Kidney epithelial cell (primary cell): ENCODE measurements around the gene TMEM217. TPM values are rescaled to one million over a fixed set of nuclear protein-coding genes. Genes with fewer than 3 reads are reported as not detected.

Experiments used
- DNase-seq: peaks from one replicate; pipeline ENCODE4 v3.0.0-alpha.2; 2010; ENCODE audit warnings: low read depth
- H3K27me3 ChIP-seq: 2 replicates; pipeline ENCODE4 v1.6.0; 2011; ENCODE audit warnings: low read length; ENCODE audit not compliant: control insufficient read depth, insufficient read depth
- H3K36me3 ChIP-seq: 2 replicates; pipeline ENCODE4 v1.5.1; 2011; ENCODE audit warnings: low read length; ENCODE audit not compliant: control insufficient read depth, insufficient read depth
- H3K4me3 ChIP-seq: 2 replicates; pipeline ENCODE4 v1.5.1; 2011; ENCODE audit warnings: low read depth, mild to moderate bottlenecking, control low read depth, low read length
- CTCF ChIP-seq: IDR thresholded peaks from 2 replicates; pipeline ENCODE4 v1.5.1; 2011; ENCODE audit warnings: mild to moderate bottlenecking, moderate library complexity, low read length, control low read depth, inconsistent platforms; ENCODE audit not compliant: insufficient read depth, poor library complexity, severe bottlenecking
- total RNA-seq: library from RNA; depleted of rRNA; stranded (reverse); fragments of >200 nt; gene quantifications from 2 replicates; pipeline ENCODE4 v1.2.3, GENCODE V29; 2015

The TMEM217 gene
- total RNA-seq, 1 donor from 2014 or later: 2.0 TPM

- no peak for TF ChIP-seq CTCF
- Histone ChIP-seq H3K4me3 (no peak overlapping the region), H3K36me3 (no peaks in the 10 kb centered on the region), H3K27me3 (no peaks in the 10 kb centered on the region)
- no peak for DNase-seq
Observed at GRCh38 chr6:37262446-37263026, 4.6 kb upstream of the TMEM217 start.

GRCh38 chr6:37261198-37261597 lies 3.3 kb upstream of the TMEM217 start:
- no peak for TF ChIP-seq CTCF
- H3K36me3 ChIP-seq: no peaks in the 10 kb centered on the region
- no peaks in the 10 kb centered on the region for H3K27me3 ChIP-seq
- H3K4me3 ChIP-seq: no peak overlapping the region
- DNase-seq: no peak

- no peaks in the 10 kb centered on the region for H3K27me3 ChIP-seq
- H3K4me3 ChIP-seq: no peak overlapping the region
- no peak for TF ChIP-seq CTCF
- DNase-seq: no peak
- no peaks in the 10 kb centered on the region for H3K36me3 ChIP-seq
Observed at GRCh38 chr6:37260444-37260843, 2.5 kb upstream of the TMEM217 start.

GRCh38 chr6:37260040-37260439 lies 2.1 kb upstream of the TMEM217 start:
- Histone ChIP-seq H3K27me3 (no peaks in the 10 kb centered on the region), H3K4me3 (no peak overlapping the region), H3K36me3 (no peaks in the 10 kb centered on the region)
- no peak for DNase-seq
- TF ChIP-seq CTCF: no peak

GRCh38 chr6:37259191-37259590 lies 1.2 kb upstream of the TMEM217 start:
- no peak for TF ChIP-seq CTCF
- Histone ChIP-seq H3K36me3 (no peaks in the 10 kb centered on the region), H3K27me3 (no peaks in the 10 kb centered on the region), H3K4me3 (no peak overlapping the region)
- no peak for DNase-seq

GRCh38 chr6:37258405-37259105 lies 611 bp upstream of the TMEM217 start:
- peak; percentile 8 for TF ChIP-seq CTCF
- Histone ChIP-seq H3K27me3 (no peaks in the 10 kb centered on the region), H3K36me3 (no peaks in the 10 kb centered on the region), H3K4me3 (peak overlapping the region; percentile 89)
- DNase-seq: no peak
